ENCODE results near the gene DMRTC2.
"Not testable (repeated sequence)": the region's sequence is repeated elsewhere in the genome, so short reads cannot be mapped to it uniquely, and the experiment has no call there.

The DMRTC2 gene

DNA sequence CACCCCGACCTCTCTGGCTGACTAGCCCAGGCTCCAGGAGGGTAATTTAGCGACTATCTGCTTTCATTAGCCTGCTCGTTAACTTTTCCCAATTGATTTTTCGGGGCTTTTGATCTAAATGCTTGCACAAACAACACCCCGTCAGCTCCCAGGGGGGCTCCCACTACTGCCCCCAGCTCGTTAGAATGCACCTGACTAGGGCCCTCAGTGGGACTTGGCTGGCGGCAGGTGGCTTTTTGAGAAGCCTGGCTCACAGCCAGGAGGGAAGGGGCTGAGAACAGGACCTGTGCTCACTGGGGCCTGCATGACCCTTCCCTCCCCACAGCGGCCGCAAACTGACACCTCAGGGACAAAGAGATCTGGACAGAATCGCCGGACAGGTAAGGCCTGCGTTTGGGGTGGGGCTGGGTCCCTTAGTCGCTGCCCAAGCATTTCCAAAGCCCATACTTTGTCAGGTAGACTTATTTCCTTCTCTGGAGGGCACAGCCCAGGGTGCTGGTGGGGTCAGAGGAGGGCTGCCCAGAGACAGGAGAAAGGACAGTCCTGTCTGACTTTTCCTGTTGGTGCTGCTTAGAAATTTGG is 24.6 kb downstream of the DMRTC2 start:
- in situ Hi-C loops (cut with MboI; ENCODE audit: low sequenced_read_pairs), result no loop called here

GRCh38 chr19:41870401-41870873 is 25.6 kb downstream of the DMRTC2 start:
- in situ Hi-C loops (cut with MboI; ENCODE audit: low sequenced_read_pairs), result no loop called here

- in situ Hi-C loops (cut with MboI; ENCODE audit: low sequenced_read_pairs), result no loop called here
Observed at GRCh38 chr19:41871573-41872383, 26.9 kb downstream of the DMRTC2 start.

- in situ Hi-C loops (cut with MboI; ENCODE audit: low sequenced_read_pairs), result no loop called here
Observed at GRCh38 chr19:41872384-41872774, 27.5 kb downstream of the DMRTC2 start.

- in situ Hi-C loops (cut with MboI; ENCODE audit: low sequenced_read_pairs), result no loop called here
Observed at GRCh38 chr19:41872775-41873647, 28.2 kb downstream of the DMRTC2 start.

DNA sequence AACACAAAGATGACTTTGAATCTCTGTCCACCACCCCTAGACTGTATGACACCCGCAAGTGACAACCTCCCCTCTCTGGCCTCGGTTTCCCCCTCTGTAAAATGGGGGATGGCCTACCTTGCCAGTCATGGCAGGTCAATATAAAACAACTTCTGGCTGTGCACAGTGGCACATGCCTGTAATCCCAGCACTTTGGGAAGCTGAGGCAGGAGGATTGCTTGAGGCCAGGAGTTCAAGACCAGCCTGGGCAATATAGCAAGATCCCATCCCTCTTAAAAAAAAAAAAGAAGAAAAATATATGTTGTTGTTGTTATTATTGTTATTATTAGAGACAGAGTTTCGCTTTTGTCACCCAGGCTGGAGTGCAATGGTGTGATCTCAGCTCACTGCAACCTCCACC is 31.1 kb downstream of the DMRTC2 start:
- in situ Hi-C loops (cut with MboI; ENCODE audit: low sequenced_read_pairs), result not testable (repeated sequence)

GRCh38 chr19:41876847-41877832 is 32.3 kb downstream of the DMRTC2 start, which contains the start of gene CD79A:
CD79A (plus strand) TSS chr19:41877279; CDS start chr19:41877305, 26 bp downstream.
- in situ Hi-C loops (cut with MboI; ENCODE audit: low sequenced_read_pairs), result no loop called here

DNA sequence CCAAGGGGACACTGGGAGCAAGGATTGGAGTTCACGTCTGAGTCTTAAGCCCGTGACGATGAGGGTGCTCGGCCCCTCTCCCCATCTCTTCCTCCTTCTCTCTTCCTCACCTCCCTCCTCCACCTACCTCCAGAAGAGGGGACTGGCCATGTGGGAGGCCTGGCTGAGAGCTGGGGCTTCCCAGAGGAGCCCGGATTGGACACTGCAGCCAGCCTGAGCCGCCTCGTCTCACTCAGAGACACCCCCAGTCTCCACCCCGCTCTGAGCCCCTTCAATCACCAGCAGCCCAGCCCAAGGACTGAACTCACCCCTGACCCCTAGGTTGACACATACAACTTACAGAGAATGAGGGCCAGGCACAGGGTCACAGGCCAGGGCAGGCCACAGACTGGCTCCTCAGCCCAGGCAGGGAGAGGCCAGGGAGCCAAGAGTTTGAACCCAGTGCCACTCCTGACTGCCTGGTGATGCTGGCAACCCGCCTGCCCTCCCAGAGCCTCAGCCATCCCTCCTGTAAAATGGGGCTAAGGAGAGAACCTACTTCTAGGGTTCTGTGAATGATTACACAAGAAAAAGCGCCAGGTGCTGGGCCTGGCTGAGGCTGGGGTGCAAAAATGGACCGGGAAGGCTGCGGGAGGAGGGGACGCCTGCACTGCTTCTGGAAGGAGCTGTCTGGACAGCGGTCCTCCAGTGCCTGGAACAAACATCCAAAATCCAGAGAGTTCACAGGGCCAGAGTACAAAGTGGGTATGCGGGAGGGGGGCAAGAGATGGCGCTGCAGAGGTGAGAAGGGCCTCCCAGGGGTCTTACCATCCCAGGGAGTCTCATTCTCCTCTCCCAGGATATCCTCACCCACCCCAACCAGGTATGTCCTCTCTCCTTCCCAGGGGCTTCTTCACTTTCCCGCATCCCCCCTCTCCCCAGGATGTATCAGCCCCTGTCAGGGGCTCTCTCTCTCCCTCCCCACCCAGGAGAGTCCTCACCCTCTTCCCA is 33.4 kb downstream of the DMRTC2 start:
- in situ Hi-C loops (cut with MboI; ENCODE audit: low sequenced_read_pairs), result no loop called here

DNA sequence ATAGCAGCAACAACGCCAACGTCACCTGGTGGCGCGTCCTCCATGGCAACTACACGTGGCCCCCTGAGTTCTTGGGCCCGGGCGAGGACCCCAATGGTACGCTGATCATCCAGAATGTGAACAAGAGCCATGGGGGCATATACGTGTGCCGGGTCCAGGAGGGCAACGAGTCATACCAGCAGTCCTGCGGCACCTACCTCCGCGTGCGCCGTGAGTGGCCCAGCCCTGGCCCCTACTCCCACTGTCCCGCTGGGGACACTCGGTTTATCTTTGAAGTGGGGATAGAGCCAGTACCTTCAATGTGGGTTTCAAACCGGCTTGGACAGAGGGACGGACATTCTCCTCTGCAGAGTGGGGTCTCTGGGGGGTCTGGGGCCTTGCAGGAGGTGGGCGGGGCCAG is 34.2 kb downstream of the DMRTC2 start:
- in situ Hi-C loops (cut with MboI; ENCODE audit: low sequenced_read_pairs), result no loop called here

DNA sequence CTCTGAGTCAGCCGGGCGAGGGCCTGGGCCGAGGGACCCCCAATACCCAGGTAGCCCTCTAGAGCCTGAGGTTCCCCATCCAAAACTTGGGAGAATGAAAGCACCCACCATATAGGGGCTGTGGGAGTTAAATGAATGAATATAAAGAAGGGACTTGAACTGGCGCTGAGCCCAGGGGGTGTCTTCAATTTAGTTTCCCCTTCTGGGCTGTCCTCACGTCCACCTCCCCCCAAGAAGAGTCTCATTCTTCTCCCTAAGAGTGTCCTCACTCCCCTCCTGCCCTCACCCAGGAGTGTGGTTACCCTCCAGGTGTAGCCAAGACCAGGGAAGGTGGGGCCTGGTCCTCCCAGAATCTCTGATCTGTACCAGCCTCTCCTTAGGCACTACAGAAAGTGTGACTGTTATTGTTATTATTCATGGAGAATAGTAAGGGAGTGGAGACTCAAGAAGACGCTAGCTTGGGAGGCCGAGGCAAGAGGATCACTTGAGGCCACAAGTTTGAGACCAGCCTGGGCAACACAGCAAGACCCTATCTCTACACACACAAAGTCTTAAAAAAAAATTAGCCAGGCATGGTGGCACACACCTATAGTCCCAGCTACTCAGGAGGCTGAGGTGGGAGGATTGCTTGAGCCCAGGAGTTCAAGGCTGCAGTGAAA is 35.0 kb downstream of the DMRTC2 start:
- in situ Hi-C loops (cut with MboI; ENCODE audit: low sequenced_read_pairs), result no loop called here

- in situ Hi-C loops (cut with MboI; ENCODE audit: low sequenced_read_pairs), result no loop called here
Observed at GRCh38 chr19:41880329-41880708, 35.5 kb downstream of the DMRTC2 start.

GRCh38 chr19:41882568-41883462 is 38.0 kb downstream of the DMRTC2 start, which contains the start of gene ARHGEF1:
ARHGEF1 (plus strand) TSS chr19:41883184; CDS start chr19:41888083, 4,899 bp downstream.
- in situ Hi-C loops (cut with MboI; ENCODE audit: low sequenced_read_pairs), result no loop called here

DNA sequence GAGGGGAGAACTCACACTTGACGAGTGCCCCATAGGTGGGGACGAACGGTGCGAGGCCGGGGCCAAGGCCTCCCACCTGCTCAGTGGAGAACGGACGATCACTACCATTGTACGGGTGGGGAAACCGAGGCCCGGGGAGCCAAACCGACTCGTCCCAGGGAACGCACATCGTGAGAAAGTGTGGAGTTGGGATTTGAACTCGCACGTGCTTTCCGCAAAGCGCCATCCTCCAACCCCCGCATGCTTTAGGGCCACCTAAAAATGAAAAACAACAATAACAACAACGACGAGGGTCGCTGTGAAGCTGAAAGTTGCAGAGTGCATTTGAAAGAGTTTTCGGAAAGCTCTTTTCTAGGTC is 38.6 kb downstream of the DMRTC2 start:
- in situ Hi-C loops (cut with MboI; ENCODE audit: low sequenced_read_pairs), result no loop called here

- in situ Hi-C loops (cut with MboI; ENCODE audit: low sequenced_read_pairs), result no loop called here
Observed at GRCh38 chr19:41883821-41884733, 39.2 kb downstream of the DMRTC2 start.

DNA sequence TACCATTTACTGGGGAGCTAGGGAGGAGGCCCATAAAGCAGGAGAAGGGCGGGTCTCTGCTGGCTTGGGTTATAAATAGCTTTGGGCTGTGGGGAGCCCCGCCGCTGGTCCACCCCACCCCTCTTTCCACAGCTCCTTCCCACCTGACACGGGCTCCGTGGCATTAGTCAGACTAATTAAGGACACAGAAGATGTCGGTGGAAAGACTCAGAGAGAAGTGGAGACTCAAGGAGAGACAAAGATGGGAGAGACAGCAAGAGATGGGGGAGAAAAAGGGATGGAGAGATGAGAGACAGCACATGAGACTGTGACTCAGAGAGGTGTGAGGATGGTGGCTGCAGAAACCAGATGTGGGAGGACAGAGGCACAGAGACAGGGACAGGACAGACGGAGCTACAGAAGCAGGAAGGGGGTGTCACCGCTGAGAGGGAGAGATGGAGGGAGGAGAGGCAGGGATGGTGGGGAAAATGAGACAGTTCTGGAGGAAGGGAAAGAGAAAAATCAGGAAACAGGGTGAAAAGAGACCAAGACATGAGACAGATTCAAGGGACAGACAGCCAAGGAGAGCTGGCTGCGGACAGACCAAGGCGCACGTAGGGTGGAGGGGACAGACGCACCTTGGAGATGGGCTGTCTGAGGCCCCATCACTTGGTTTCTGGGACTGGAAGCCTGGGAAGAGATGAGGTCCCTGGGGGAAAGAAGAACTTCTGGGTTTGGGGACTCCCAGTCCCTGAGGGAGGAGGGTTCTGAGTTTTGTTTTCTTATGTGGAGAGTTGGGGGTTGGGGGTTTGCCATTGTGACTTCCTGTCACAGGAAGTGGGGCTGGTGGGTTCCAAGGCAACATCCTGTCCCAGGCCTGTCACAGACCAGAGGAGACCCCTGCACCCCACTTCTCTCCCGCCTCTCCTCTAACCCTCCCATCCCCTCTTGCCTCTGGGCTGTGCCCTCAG is 42.2 kb downstream of the DMRTC2 start:
- in situ Hi-C loops (cut with MboI; ENCODE audit: low sequenced_read_pairs), result no loop called here

Measured in hTERT RPE-1 (cell line).